T47D (cell line): ENCODE measurements around the gene RAB1A.
"Not testable (repeated sequence)": the region's sequence is repeated elsewhere in the genome, so short reads cannot be mapped to it uniquely, and the experiment has no call there.

Source experiments
- DNase-seq, 2 experiments: peaks; one replicate each; pipeline versions ENCODE4 v3.0.0 to v3.0.0-alpha.2; 2011 to 2012; ENCODE audit warnings: low read depth in 1 of 2, low spot score in 1 of 2
- JUND ChIP-seq: IDR thresholded peaks from 2 replicates; pipeline ENCODE4 v1.6.1; 2012; ENCODE audit warnings: low read depth
- in situ Hi-C: cut with HindIII; loops from 2 replicates; pipeline ENCODE4 v1.10.0; 2016; ENCODE audit warnings: low sequenced_read_pairs, low pct_unique_long_range_greater_than_20kb

RAB1A gene

GRCh38 chr2:65129826-65130663 lies at the start of gene RAB1A:
RAB1A (minus strand) TSS chr2:65130106; CDS start chr2:65129915, 191 bp downstream.
- in situ Hi-C loops = no loop called here
- TF ChIP-seq JUND = no peak

GRCh38 chr2:65177751-65178442 lies 48.0 kb upstream of the RAB1A start:
- in situ Hi-C loops = no loop called here
- TF ChIP-seq JUND = no peak
- DNase-seq = no peak

More at GRCh38 chr2:65129826-65130663, at the start of gene RAB1A:
- peak; percentile 86 to 99 for DNase-seq

- no peak for DNase-seq
- no peak for TF ChIP-seq JUND
- in situ Hi-C loops = no loop called here
Observed at GRCh38 chr2:65175894-65176530, 46.1 kb upstream of the RAB1A start.

- in situ Hi-C loops = not testable (repeated sequence)
Observed at GRCh38 chr2:65174031-65174430, 44.1 kb upstream of the RAB1A start.

GRCh38 chr2:65172994-65173790 lies 43.3 kb upstream of the RAB1A start:
- no peak for TF ChIP-seq JUND
- in situ Hi-C loops = no loop called here
- no peak for DNase-seq

More at GRCh38 chr2:65174031-65174430, 44.1 kb upstream of the RAB1A start:
- not testable (repeated sequence) for DNase-seq

- DNase-seq, in situ Hi-C loops: not testable (repeated sequence)
Observed at GRCh38 chr2:65170611-65171477, 40.9 kb upstream of the RAB1A start.

GRCh38 chr2:65169760-65170136 lies 39.8 kb upstream of the RAB1A start:
- no peak for DNase-seq
- TF ChIP-seq JUND = no peak
- in situ Hi-C loops = no loop called here

GRCh38 chr2:65165558-65165957 lies 35.7 kb upstream of the RAB1A start:
- TF ChIP-seq JUND = no peak
- in situ Hi-C loops = no loop called here
- DNase-seq = no peak

GRCh38 chr2:65164426-65164891 lies 34.6 kb upstream of the RAB1A start:
- in situ Hi-C loops = no loop called here
- no peak for DNase-seq
- TF ChIP-seq JUND = no peak

- no peak for DNase-seq
- no peak for TF ChIP-seq JUND
- in situ Hi-C loops = no loop called here
Observed at GRCh38 chr2:65161551-65162100, 31.7 kb upstream of the RAB1A start.

- in situ Hi-C loops = no loop called here
- DNase-seq = no peak
- TF ChIP-seq JUND = no peak
Observed at GRCh38 chr2:65159906-65160305, 30.0 kb upstream of the RAB1A start.
